Hepatocyte (in vitro differentiated cells): ENCODE measurements around the gene DNM2.

Source experiments
- CTCF ChIP-seq: fragments of 200-600 bp; sonication (generic); IDR thresholded peaks from 2 replicates; pipeline ENCODE4 v1.5.1; 2016; ENCODE audit warnings: antibody characterized with exemption, mild to moderate bottlenecking; ENCODE audit not compliant: poor library complexity
- EZH2phosphoT487 ChIP-seq: fragments of 200-600 bp; sonication (generic); IDR thresholded peaks from one replicate; pipeline ENCODE4 v1.6.1; 2018; ENCODE audit warnings: antibody characterized with exemption, mild to moderate bottlenecking, low read depth, moderate library complexity; ENCODE audit not compliant: unreplicated experiment, severe bottlenecking

GRCh38 chr19:10830931-10831779, 113.3 kb downstream of the DNM2 start:
- TF ChIP-seq CTCF: no peak
- TF ChIP-seq EZH2phosphoT487: no peak
